GM21529 (cell line): ENCODE results near the gene PDE6A.
"Not testable (repeated sequence)": the region's sequence is repeated elsewhere in the genome, so short reads cannot be mapped to it uniquely, and the experiment has no call there.

Source experiments
- ATAC-seq: cut with Tn5 transposase; IDR thresholded peaks from one replicate; pipeline ENCODE4 v1.9.1; 2021; ENCODE audit not compliant: unreplicated experiment

The PDE6A gene

DNA sequence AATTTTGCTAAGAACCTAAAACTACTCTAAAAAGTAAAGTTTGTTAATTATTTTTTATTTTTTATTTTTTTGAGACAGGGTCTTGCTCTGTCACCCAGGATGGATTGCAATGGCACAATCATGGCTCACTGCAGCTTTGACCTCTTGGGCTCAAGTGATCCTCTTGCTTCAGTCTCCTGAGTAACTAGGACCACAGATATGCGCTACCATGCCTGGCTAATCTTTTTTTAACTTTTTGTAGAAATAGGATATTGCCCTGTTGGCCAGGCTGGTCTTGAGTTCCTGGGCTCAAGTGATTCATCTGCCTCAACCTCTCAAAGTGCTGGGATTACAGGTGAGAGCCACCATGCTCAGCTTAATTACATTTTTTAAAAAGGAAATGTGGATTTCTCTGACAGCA lies 45.8 kb downstream of the PDE6A start:
- ATAC-seq, result no peak

GRCh38 chr5:149895416-149896345 lies 48.9 kb downstream of the PDE6A start:
- ATAC-seq, result no peak

DNA sequence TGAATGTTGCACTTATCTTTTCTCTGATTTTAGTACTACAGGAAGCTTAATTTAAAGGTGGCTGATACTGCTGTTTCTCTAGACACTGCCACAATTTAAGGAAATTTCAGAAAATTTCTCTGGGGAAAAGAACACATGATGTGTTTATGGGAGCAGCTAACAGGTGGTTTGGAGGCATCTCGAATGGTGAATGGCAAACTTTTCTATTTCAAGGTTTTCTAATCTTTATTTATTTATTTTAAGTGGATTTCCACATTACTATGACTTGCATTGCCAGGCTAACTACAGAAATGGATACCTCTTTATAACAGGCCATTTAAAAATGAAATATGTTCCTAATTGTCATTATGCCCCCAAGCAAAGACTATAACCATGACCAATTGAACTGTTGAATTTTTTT lies 50.4 kb downstream of the PDE6A start:
- no peak for ATAC-seq

DNA sequence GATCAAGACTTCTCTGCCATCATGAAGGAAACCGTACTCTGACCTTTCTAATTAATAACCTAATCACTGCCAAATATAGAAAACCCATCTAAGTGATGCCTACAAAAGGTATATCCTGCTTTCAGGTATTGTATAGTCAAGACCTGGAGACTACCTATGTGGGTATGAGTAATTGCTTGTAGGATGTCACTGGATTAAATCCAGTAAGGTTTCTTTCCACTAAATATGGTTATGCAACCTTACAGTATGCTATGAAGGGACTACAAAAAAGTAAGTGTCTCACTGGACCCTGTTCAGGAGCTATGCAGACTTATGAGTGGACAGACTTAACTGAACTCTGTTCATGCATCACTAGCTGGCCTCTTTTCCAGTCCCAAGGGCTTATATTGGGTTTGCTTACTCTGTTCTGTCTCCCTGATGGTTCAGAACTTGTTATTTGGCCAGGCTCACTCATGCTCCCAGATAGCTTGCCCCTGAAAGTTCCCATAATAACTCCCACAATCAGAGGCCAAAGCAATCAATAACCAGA lies 51.1 kb downstream of the PDE6A start:
- no peak for ATAC-seq

DNA sequence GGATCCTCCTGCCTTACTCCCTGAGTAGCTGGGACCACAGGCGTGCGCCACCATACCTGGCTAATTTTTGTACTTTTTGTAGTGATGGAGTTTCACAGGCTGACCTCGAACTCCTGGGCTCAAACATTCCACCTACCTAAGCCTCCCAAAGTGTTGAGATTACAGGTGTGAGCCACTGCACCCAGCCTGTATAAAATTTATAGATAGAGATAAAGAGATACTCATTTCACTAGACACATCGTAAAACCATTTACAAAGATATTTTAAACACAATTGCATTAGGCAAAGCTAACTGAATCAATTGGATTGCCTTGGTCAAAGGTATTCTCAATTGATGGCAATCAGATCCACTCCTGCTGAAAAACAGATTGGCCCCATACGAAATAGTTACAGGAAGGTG lies 52.0 kb downstream of the PDE6A start:
- ATAC-seq, result no peak

DNA sequence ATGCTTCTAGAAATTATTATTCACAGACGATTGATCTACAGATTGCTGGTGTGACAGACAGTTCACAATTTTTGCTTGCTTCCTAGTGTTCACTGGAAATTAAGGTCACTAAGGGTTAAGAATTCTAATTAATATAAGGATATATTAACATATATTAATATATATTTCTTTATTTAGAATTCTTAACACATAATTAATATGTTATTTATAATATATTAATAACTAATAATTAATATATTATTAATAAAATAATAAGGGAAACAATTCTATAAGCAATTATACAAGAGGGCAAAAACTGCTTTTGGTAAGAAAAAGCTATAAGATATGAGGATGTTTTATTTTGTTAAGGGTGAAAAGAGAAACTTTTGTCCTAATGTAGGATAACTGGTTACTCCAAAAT lies 56.3 kb downstream of the PDE6A start:
- ATAC-seq, result no peak

DNA sequence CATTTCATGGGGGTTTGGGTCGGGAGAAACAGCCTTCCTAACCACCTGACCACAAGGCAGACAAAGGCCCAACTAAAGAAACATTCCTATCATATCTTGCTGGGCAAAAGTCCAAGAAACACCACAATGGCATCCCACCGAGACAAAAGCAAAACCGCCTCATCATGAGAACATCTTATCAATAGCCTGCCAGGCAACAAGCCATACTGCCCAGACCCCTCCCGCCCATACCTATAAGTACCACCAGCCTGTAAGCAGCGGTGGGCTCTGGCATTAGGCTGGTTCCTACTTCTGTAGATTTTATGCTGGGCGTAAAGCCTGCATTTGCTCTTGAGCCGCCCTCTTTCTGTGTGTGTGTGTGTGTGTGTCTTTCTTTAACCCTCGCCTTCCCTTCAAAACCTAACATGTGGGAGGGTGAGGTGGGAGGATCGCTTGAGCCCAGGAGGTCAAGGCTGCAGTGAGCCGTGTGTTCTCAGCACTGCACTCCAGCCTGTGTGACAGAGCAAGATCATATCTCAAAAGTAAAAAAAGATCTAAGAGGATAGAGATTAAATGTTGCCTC lies 56.9 kb downstream of the PDE6A start:
- ATAC-seq, result no peak

- ATAC-seq, result no peak
Measured at GRCh38 chr5:149886692-149887470, 57.7 kb downstream of the PDE6A start.

- ATAC-seq, result no peak
Measured at GRCh38 chr5:149886060-149886459, 58.5 kb downstream of the PDE6A start.

DNA sequence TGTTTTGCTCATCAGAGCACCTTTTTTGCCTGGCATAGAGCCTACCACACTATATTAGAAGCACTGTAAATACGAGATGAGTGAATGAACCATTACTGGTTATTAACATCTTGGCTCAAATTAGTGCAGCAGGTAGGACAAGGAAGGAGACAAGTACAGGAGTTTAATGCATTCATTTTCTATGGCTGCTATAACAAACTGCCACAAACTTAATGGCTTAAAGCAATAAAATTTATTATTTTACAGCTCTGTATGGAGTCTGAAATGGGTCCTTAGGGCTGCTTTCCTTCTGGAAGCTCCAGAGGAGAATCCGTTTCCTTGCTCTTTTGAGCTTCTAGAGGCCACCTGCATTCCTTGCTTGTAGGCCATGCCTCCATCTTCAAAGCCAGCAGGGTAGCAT lies 59.1 kb downstream of the PDE6A start:
- no peak for ATAC-seq

DNA sequence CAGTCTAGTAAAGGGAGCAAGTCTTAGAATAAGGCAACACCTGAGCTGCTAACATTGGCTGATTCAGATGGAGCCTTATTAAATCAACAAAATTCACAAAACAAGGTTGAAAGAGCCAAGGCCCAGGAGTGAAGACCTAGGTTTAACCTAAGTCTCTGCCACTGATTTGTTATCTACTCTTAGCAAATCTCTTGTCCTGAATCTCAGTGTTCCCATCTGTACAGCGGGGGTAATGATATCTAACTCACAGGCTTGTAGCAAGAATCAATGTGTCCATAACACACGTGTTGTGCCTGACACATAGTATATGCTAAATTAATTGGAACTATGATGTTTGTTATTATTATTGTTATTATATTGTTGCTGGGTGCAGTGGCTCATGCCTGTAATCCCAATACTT lies 61.0 kb downstream of the PDE6A start:
- no peak for ATAC-seq

GRCh38 chr5:149882633-149883032 lies 62.0 kb downstream of the PDE6A start:
- ATAC-seq, result not testable (repeated sequence)

- no peak for ATAC-seq
Measured at GRCh38 chr5:149881874-149882273, 62.7 kb downstream of the PDE6A start.

- ATAC-seq, result no peak
Measured at GRCh38 chr5:149881069-149881622, 63.4 kb downstream of the PDE6A start.

DNA sequence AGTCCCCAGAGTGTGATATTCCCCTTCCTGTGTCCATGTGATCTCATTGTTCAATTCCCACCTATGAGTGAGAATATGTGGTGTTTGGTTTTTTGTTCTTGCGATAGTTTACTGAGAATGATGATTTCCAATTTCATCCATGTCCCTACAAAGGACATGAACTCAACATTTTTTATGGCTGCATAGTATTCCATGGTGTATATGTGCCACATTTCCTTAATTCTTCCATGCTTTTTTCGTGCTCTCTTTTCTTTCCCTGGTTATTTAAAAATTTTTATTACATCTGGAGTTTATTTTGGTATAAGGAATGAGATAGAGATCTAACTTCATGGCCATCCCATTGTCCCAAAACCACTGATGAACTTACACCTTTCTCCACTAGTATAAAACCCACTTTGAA lies 65.0 kb downstream of the PDE6A start:
- ATAC-seq, result not testable (repeated sequence)

DNA sequence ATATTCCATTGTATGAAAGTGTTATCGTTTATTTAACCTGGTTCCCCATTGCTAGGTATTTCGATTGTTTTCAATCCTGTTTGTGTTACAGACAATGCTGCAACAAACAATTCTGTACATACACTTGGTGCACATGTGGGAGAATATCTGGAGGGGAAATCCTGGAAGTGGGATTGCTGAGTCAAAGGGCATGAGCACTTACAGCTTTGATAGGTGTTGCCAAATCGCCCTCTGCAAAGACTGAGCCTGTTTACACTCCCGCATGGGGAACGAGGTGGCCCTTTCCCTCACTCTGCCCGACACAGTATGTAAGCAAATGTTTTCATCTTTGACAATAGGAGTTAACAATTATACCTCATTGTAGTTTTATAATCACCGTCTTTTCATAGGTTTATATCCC lies 66.2 kb downstream of the PDE6A start:
- ATAC-seq, result no peak

- no peak for ATAC-seq
Measured at GRCh38 chr5:149873896-149874295, 70.7 kb downstream of the PDE6A start.

- no peak for ATAC-seq
Measured at GRCh38 chr5:149872351-149873040, 72.1 kb downstream of the PDE6A start.

DNA sequence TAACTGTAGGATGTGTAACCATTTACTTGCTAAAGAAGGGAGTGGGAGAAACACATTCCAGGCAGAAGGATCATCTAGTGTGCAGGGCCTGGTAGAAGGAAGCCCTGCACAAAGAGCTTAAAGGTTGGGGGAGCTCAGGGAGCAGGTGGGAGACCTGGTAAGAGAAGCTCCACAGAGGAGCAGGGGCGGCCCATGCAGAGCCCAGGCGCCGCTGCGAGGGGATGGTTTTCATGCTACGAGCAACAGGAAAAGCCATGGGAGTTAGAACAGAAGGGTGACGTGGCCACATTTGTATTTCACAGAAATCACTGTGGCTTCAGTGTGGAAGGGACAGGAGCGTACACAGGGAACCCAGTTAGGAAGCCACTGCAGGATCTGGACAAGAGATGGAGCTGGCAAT lies 73.1 kb downstream of the PDE6A start:
- ATAC-seq, result no peak

DNA sequence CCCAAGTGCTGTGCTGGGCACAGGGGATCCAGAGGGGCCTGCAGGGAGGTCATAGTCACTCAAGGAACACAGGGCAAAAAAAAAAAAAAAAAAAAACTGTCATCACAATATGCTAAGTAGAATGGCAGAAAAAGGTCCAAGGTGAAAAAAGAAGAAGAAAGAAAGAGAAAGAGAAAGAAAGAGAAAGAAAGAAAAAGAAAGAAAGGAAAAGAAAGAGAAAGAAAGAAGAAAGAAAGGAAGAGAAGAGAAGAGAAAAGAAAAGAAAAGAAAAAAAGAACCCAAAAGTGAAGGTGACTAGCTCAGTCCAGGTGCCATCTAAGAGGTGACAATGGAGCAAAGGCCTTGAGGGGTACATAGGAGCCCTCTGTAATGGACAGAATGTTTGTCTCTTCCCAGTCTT lies 73.9 kb downstream of the PDE6A start:
- ATAC-seq, result no peak

DNA sequence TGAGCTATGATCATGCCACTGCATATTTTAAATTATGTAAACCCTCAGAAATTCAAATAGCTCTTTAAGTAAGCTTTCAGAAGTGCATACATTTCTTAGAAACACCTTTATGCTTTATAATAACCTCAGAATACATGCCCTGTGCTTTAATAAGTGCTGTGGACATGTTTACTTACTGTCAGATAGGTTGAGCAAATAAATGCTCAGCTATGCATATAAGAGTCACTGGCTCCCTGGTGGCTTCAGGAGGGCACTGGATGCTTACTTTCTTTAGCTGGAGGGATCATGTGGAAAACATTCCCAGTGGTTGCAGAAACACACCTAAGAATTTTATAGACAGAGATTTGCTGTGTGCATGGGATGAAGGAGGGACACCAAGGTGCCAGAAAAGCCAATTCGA lies 74.4 kb downstream of the PDE6A start:
- ATAC-seq, result no peak
